IMR-90 (cell line): ENCODE data around the gene PRODH. TPM values are rescaled to one million over a fixed set of nuclear protein-coding genes. Genes with fewer than 3 reads are reported as not detected.

Source experiments
- ATAC-seq: fragments of 200-7000 bp; cut with Tn5 transposase; 2 replicates; pipeline ENCODE4 v1.9.1; 2020; ENCODE audit warnings: low read depth, mild to moderate bottlenecking, moderate library complexity
- BruUV-seq: library from RNA; stranded (reverse); fragments of 400-500 nt; replicated peaks from 2 replicates; lab custom pipeline; 2021; lab: Mats Ljungman, UMichigan
- CTCF ChIA-PET: fragments of 300-600 bp; formaldehyde crosslinking; extraction: SDS; loops from one replicate; lab custom pipeline; 2021; ENCODE audit warnings: antibody characterized with exemption; lab: Yijun Ruan, JAX
- POLR2A ChIA-PET: fragments of 300-600 bp; sonication (Branson Sonifier 250); formaldehyde crosslinking; loops from one replicate; lab custom pipeline; 2022; ENCODE audit warnings: antibody characterized with exemption; ENCODE audit not compliant: unreplicated experiment; lab: Charles Lee
- DNase-seq: peaks from one replicate; pipeline ENCODE4 v3.0.0; 2013
- H2AFZ ChIP-seq: replicated peaks from 2 replicates; pipeline ENCODE3; 2013; ENCODE audit warnings: low read length, mild to moderate bottlenecking; ENCODE audit not compliant: poor library complexity
- H2AK5ac ChIP-seq: 2 replicates; pipeline ENCODE4 v1.6.1; 2013; ENCODE audit warnings: low read depth, low read length, inconsistent platforms
- H2AK9ac ChIP-seq: replicated peaks from 2 replicates; pipeline ENCODE3; 2013; ENCODE audit warnings: mild to moderate bottlenecking, low read depth, low read length, moderate library complexity; ENCODE audit not compliant: poor library complexity
- H2BK120ac ChIP-seq: 2 replicates; pipeline ENCODE4 v1.6.1; 2013; ENCODE audit warnings: low read depth, low read length, inconsistent platforms
- H2BK15ac ChIP-seq: 3 replicates; pipeline ENCODE4 v1.6.1; 2013; ENCODE audit warnings: low read depth, low read length, inconsistent platforms
- H2BK20ac ChIP-seq: 2 replicates; pipeline ENCODE4 v1.6.1; 2013; ENCODE audit warnings: low read depth, mild to moderate bottlenecking, inconsistent platforms, low read length, moderate library complexity
- H2BK5ac ChIP-seq: 2 replicates; pipeline ENCODE4 v1.6.1; 2013; ENCODE audit warnings: mild to moderate bottlenecking, low read depth, low read length, inconsistent platforms; ENCODE audit not compliant: poor library complexity, severe bottlenecking
- H3K14ac ChIP-seq: replicated peaks from 2 replicates; pipeline ENCODE4 v1.6.1; 2013; ENCODE audit warnings: low read depth, low read length, inconsistent platforms
- H3K18ac ChIP-seq: 2 replicates; pipeline ENCODE4 v1.6.1; 2013; ENCODE audit warnings: low read depth, low read length, control low read depth
- H3K23ac ChIP-seq: 2 replicates; pipeline ENCODE4 v1.6.1; 2013; ENCODE audit warnings: low read depth, low read length, inconsistent platforms
- H3K27ac ChIP-seq: 2 replicates; pipeline ENCODE4 v1.5.1; 2013; ENCODE audit warnings: mild to moderate bottlenecking, control low read depth, low read length; ENCODE audit not compliant: insufficient read depth
- H3K27me3 ChIP-seq: 2 replicates; pipeline ENCODE4 v1.6.1; 2013; ENCODE audit warnings: low read length; ENCODE audit not compliant: control insufficient read depth, insufficient read depth
- H3K36me3 ChIP-seq: 2 replicates; pipeline ENCODE4 v1.6.1; 2013; ENCODE audit warnings: low read length, mixed read lengths; ENCODE audit not compliant: control insufficient read depth, insufficient read depth
- H3K4ac ChIP-seq: 2 replicates; pipeline ENCODE4 v1.6.1; 2013; ENCODE audit warnings: low read depth, low read length, inconsistent platforms
- H3K4me1 ChIP-seq: 2 replicates; pipeline ENCODE4 v1.6.1; 2013; ENCODE audit warnings: low read length, mixed read lengths; ENCODE audit not compliant: control insufficient read depth, insufficient read depth
- H3K4me2 ChIP-seq: 2 replicates; pipeline ENCODE4 v1.6.1; 2013; ENCODE audit warnings: low read depth, mild to moderate bottlenecking, control low read depth, low read length, moderate library complexity
- H3K4me3 ChIP-seq: 2 replicates; pipeline ENCODE4 v1.5.1; 2013; ENCODE audit warnings: low read depth, mild to moderate bottlenecking, control low read depth, low read length, moderate library complexity; ENCODE audit not compliant: insufficient read depth
- H3K56ac ChIP-seq: 2 replicates; pipeline ENCODE4 v1.6.1; 2013; ENCODE audit warnings: low read length, inconsistent platforms; ENCODE audit not compliant: insufficient read depth; ENCODE audit errors: extremely low read depth
- H3K79me1 ChIP-seq, 2 experiments: 2 replicates each; pipeline ENCODE4 v1.6.1; 2013; ENCODE audit warnings: low read length in 2 of 2, inconsistent platforms in 1 of 2, low read depth in 1 of 2
- H3K9ac ChIP-seq: 2 replicates; pipeline ENCODE4 v1.6.1; 2013; ENCODE audit warnings: low read depth, low read length, control low read depth
- H3K9me1 ChIP-seq: 2 replicates; pipeline ENCODE4 v1.6.1; 2013; ENCODE audit warnings: low read length, inconsistent platforms; ENCODE audit not compliant: insufficient read depth
- H3K9me3 ChIP-seq: 2 replicates; pipeline ENCODE4 v1.6.1; 2013; ENCODE audit warnings: low read length; ENCODE audit not compliant: control insufficient read depth, insufficient read depth
- H4K20me1 ChIP-seq: 2 replicates; pipeline ENCODE4 v1.6.1; 2013; ENCODE audit warnings: low read length, inconsistent platforms; ENCODE audit not compliant: insufficient read depth
- H4K5ac ChIP-seq: 2 replicates; pipeline ENCODE4 v1.6.1; 2013; ENCODE audit warnings: mild to moderate bottlenecking, low read depth, low read length, control low read depth
- H4K8ac ChIP-seq, 2 experiments: 2 replicates each; pipeline ENCODE4 v1.6.1; 2013; ENCODE audit warnings: low read depth in 2 of 2, low read length in 2 of 2, control low read depth in 1 of 2, inconsistent platforms in 1 of 2
- H4K91ac ChIP-seq: 2 replicates; pipeline ENCODE4 v1.6.1; 2013; ENCODE audit warnings: low read depth, low read length, inconsistent platforms; ENCODE audit not compliant: insufficient read depth
- MXI1 ChIP-seq: IDR thresholded peaks from 2 replicates; pipeline ENCODE4 v1.6.1; 2012; ENCODE audit warnings: low read depth, mild to moderate bottlenecking, low read length, moderate library complexity, borderline replicate concordance
- RCOR1 ChIP-seq: IDR thresholded peaks from 2 replicates; pipeline ENCODE4 v1.6.1; 2012; ENCODE audit warnings: mild to moderate bottlenecking, low read length, improper control_type of control experiment; ENCODE audit not compliant: insufficient replicate concordance
- RFX5 ChIP-seq: IDR thresholded peaks from 2 replicates; pipeline ENCODE4 v1.8.0; 2012; ENCODE audit warnings: low read depth, mild to moderate bottlenecking, low read length, moderate library complexity
- WGBS, 2 experiments: methylation state at CpG; one replicate each; pipeline versions ENCODE4 v1.1.5 to v1.1.7; 2013; ENCODE audit warnings: missing lambda C conversion rate in 2 of 2; ENCODE audit not compliant: insufficient read length in 1 of 2; ENCODE audit errors: extremely low coverage in 2 of 2; 5-methylcytosine and 5-hydroxymethylcytosine counted together
- dilution Hi-C: fragments of 300-500 bp; cut with HindIII; formaldehyde crosslinking; loops from one replicate; pipeline ENCODE4 v1.14.3; 2018; ENCODE audit warnings: low sequenced_read_pairs; ENCODE audit not compliant: unreplicated experiment
- in situ Hi-C: fragments of 300-500 bp; cut with MboI; formaldehyde crosslinking; loops from 3 replicates; pipeline ENCODE4 v1.14.3; 2019; ENCODE audit warnings: low sequenced_read_pairs, inconsistent platforms, mixed read lengths
- intact Hi-C: fragments of 100-400 bp; cut with micrococcal nuclease; formaldehyde crosslinking; loops from 2 replicates; pipeline ENCODE4 v1.10.0; 2022
- polyA plus RNA-seq, 3 experiments: library from polyadenylated mRNA; depleted of rRNA; stranded (reverse); fragments of >200 nt; gene quantifications; 2 replicates each; pipeline ENCODE4 v1.2.3, GENCODE V29; 2012; ENCODE audit warnings: low replicate concordance in 1 of 3
- total RNA-seq: library from RNA; depleted of rRNA; stranded (reverse); fragments of >200 nt; gene quantifications from 2 replicates; pipeline ENCODE4 v1.2.3, GENCODE V29; 2012
- TF ChIP-seq, protein P1 (sequence below): fragments of 150-350 bp; IDR thresholded peaks from 2 replicates; pipeline ENCODE4 v1.6.1; 2016; ENCODE audit warnings: low read depth, mild to moderate bottlenecking, low read length, moderate library complexity, borderline replicate concordance
- TF ChIP-seq, protein P2 (sequence below): fragments of 150-350 bp; IDR thresholded peaks from 2 replicates; pipeline ENCODE4 v1.6.1; 2017; ENCODE audit warnings: mild to moderate bottlenecking, antibody characterized with exemption, low read length, low read depth

Gene PRODH
- total and polyA plus RNA-seq, 2 of the 4 experiments (the other 2 are of a cell fraction): 0.02 TPM; not detected in 1

DNA sequence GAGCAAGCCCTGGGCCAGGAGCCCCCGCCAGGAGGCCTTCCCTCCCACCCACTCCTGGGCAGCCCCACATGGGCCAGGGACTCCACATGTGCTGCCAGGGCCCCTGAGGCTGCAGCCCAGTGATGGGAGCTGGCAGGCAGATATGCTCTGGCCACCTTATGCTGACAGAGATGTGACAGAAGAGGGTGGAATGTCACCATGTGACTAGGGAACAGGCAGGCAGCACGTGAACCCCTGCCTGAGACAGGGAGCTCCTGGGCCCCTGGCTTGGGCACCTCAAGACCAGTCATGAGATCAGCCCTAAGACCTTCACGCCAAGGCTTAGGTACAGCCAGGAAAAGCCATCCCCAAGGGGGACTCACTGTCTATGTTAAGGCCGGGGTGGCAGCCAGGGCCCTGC lies 9.1 kb downstream of the PRODH start:
- BruUV-seq: no TSS peak
- Histone ChIP-seq H2BK20ac (no peak overlapping the region), H3K9ac (no peak overlapping the region), H3K4ac (no peak overlapping the region), H2BK5ac (no peak overlapping the region), H2BK15ac (no peak overlapping the region), H3K18ac (no peak overlapping the region), H2AK5ac (no peak overlapping the region), H3K9me1 (no peaks in the 10 kb centered on the region), H3K4me3 (no peak overlapping the region), H2BK120ac (no peak overlapping the region), H3K4me2 (no peak overlapping the region), H4K5ac (no peak overlapping the region), H3K56ac (no peak overlapping the region), H2AK9ac (no peak overlapping the region), H3K23ac (no peak overlapping the region), H4K20me1 (no peaks in the 10 kb centered on the region), H3K9me3 (no peaks in the 10 kb centered on the region), H3K14ac (no peak overlapping the region), H4K8ac (no peak overlapping the region), H3K36me3 (no peaks in the 10 kb centered on the region), H3K27me3 (no peaks in the 10 kb centered on the region), H3K27ac (no peak overlapping the region), H3K4me1 (no peaks in the 10 kb centered on the region), H3K79me1 (no peaks in the 10 kb centered on the region), H4K91ac (no peak overlapping the region), H2AFZ (no peak overlapping the region)
- ATAC-seq: no peak
- ChIA-PET POLR2A (no interaction called here), CTCF (no interaction called here)
- dilution Hi-C loops: no loop called here
- TF ChIP-seq RFX5: no peak
- TF ChIP-seq MXI1: no peak
- no peak for TF ChIP-seq RCOR1
- TF ChIP-seq, protein P1, sequence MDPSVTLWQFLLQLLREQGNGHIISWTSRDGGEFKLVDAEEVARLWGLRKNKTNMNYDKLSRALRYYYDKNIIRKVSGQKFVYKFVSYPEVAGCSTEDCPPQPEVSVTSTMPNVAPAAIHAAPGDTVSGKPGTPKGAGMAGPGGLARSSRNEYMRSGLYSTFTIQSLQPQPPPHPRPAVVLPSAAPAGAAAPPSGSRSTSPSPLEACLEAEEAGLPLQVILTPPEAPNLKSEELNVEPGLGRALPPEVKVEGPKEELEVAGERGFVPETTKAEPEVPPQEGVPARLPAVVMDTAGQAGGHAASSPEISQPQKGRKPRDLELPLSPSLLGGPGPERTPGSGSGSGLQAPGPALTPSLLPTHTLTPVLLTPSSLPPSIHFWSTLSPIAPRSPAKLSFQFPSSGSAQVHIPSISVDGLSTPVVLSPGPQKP: no peak
- TF ChIP-seq, protein P2, sequence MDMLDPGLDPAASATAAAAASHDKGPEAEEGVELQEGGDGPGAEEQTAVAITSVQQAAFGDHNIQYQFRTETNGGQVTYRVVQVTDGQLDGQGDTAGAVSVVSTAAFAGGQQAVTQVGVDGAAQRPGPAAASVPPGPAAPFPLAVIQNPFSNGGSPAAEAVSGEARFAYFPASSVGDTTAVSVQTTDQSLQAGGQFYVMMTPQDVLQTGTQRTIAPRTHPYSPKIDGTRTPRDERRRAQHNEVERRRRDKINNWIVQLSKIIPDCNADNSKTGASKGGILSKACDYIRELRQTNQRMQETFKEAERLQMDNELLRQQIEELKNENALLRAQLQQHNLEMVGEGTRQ: no peak
- intact Hi-C loops: no loop called here
- no CpG with 5 or more reads among the region's 4 CpGs for WGBS, 2 experiments
- DNase-seq: no peak
- in situ Hi-C loops: no loop called here
